GM23338 (cell line): Measurements from ENCODE around the gene HSPA1B. TPM values are rescaled to one million over a fixed set of nuclear protein-coding genes. Genes with fewer than 3 reads are reported as not detected.

ENCODE experiments used
- ATAC-seq: fragments of 200-7000 bp; cut with Tn5 transposase; 3 replicates; pipeline ENCODE4 v1.9.1; 2020
- DNase-seq: peaks from one replicate; pipeline ENCODE4 v3.0.0-alpha.2; 2015; ENCODE audit warnings: low spot score
- H2AFZ ChIP-seq: fragments of 200-600 bp; sonication (generic); 2 replicates; pipeline ENCODE4 v1.8.0; 2016; ENCODE audit warnings: antibody characterized with exemption, mild to moderate bottlenecking, moderate library complexity
- H3F3A ChIP-seq: fragments of 200-600 bp; sonication (generic); replicated peaks from 2 replicates; pipeline ENCODE4 v1.8.0; 2017; ENCODE audit warnings: antibody characterized with exemption, mixed run types, low read depth
- H3K27ac ChIP-seq: fragments of 200-600 bp; sonication (generic); 2 replicates; pipeline ENCODE4 v1.6.1; 2016; ENCODE audit warnings: low read depth
- H3K27me3 ChIP-seq: fragments of 200-600 bp; sonication (generic); 2 replicates; pipeline ENCODE4 v1.8.0; 2016; ENCODE audit warnings: mild to moderate bottlenecking, mixed run types, moderate library complexity; ENCODE audit not compliant: insufficient read depth
- H3K36me3 ChIP-seq: fragments of 200-600 bp; sonication (generic); 2 replicates; pipeline ENCODE4 v1.8.0; 2016; ENCODE audit warnings: mild to moderate bottlenecking; ENCODE audit not compliant: insufficient read depth
- H3K4me1 ChIP-seq: fragments of 200-600 bp; sonication (generic); 2 replicates; pipeline ENCODE4 v1.8.0; 2016; ENCODE audit warnings: mild to moderate bottlenecking, moderate library complexity; ENCODE audit not compliant: insufficient read depth
- H3K4me2 ChIP-seq: fragments of 200-600 bp; sonication (generic); 2 replicates; pipeline ENCODE4 v1.7.1; 2017; ENCODE audit warnings: mixed run types
- H3K4me3 ChIP-seq: fragments of 200-600 bp; sonication (generic); 2 replicates; pipeline ENCODE4 v1.6.1; 2016; ENCODE audit warnings: mixed run types
- H3K79me2 ChIP-seq: fragments of 200-600 bp; sonication (generic); replicated peaks from 2 replicates; pipeline ENCODE4 v1.8.0; 2017; ENCODE audit warnings: mild to moderate bottlenecking; ENCODE audit not compliant: insufficient read depth
- H3K9me2 ChIP-seq: fragments of 200-600 bp; sonication (generic); 2 replicates; pipeline ENCODE4 v1.8.0; 2017; ENCODE audit not compliant: insufficient read depth
- H4K20me1 ChIP-seq: fragments of 200-600 bp; sonication (generic); replicated peaks from 2 replicates; pipeline ENCODE4 v1.8.0; 2017; ENCODE audit warnings: mild to moderate bottlenecking; ENCODE audit not compliant: insufficient read depth
- H3K27ac Mint-ChIP-seq: 2 replicates; pipeline ENCODE4 v1.8.0; 2020; ENCODE audit warnings: inconsistent platforms, mild to moderate bottlenecking, moderate library complexity, mixed read lengths
- H3K27me3 Mint-ChIP-seq: 3 replicates; pipeline ENCODE4 v1.8.0; 2022; ENCODE audit warnings: low read depth, mild to moderate bottlenecking, moderate library complexity, mixed read lengths, inconsistent platforms; ENCODE audit not compliant: insufficient read depth, poor library complexity
- H3K36me3 Mint-ChIP-seq: 3 replicates; pipeline ENCODE4 v1.8.0; 2021; ENCODE audit warnings: low read depth, mild to moderate bottlenecking, inconsistent platforms, moderate library complexity, mixed read lengths
- H3K4me1 Mint-ChIP-seq: 3 replicates; pipeline ENCODE4 v1.8.0; 2020; ENCODE audit warnings: mild to moderate bottlenecking, inconsistent platforms, mixed read lengths
- H3K4me3 Mint-ChIP-seq: 3 replicates; pipeline ENCODE4 v1.8.0; 2021; ENCODE audit warnings: moderate library complexity, mild to moderate bottlenecking, inconsistent platforms, mixed read lengths
- H3K9me3 Mint-ChIP-seq: 3 replicates; pipeline ENCODE4 v1.8.0; 2020; ENCODE audit warnings: moderate library complexity, mild to moderate bottlenecking, inconsistent platforms, mixed read lengths
- CREB1 ChIP-seq: fragments of 250-450 bp; sonication (Bioruptor Pico); IDR thresholded peaks from 2 replicates; pipeline ENCODE4 v1.5.0; 2020; ENCODE audit warnings: low read depth, mild to moderate bottlenecking, moderate library complexity
- CTCF ChIP-seq, 2 experiments: fragments of 200-600 bp in 1 of 2; sonication (generic) in 1 of 2; conservative IDR thresholded peaks; 2 replicates each; pipeline versions ENCODE4 v1.5.1 to v1.6.1; 2016 to 2017; ENCODE audit warnings: antibody characterized with exemption in 2 of 2, low read depth in 2 of 2, mild to moderate bottlenecking in 2 of 2, moderate library complexity in 1 of 2
- ETS1 ChIP-seq: IDR thresholded peaks from 2 replicates; pipeline ENCODE4 v1.6.1; 2016; ENCODE audit warnings: antibody characterized with exemption
- EZH2 ChIP-seq: fragments of 200-600 bp; sonication (generic); IDR thresholded peaks from one replicate; pipeline ENCODE4 v1.8.0; 2017; ENCODE audit warnings: antibody characterized with exemption, mild to moderate bottlenecking, low read depth; ENCODE audit not compliant: unreplicated experiment
- EZH2phosphoT487 ChIP-seq: fragments of 200-600 bp; sonication (generic); IDR thresholded peaks from one replicate; pipeline ENCODE4 v1.8.1; 2018; ENCODE audit warnings: antibody characterized with exemption; ENCODE audit not compliant: unreplicated experiment
- JUNB ChIP-seq: IDR thresholded peaks from one replicate; pipeline ENCODE4 v1.6.1; 2016; ENCODE audit warnings: antibody characterized with exemption; ENCODE audit not compliant: unreplicated experiment
- NANOG ChIP-seq: IDR thresholded peaks from 2 replicates; pipeline ENCODE4 v1.6.1; 2016; ENCODE audit warnings: antibody characterized with exemption, borderline replicate concordance
- POLR2AphosphoS5 ChIP-seq: IDR thresholded peaks from 2 replicates; pipeline ENCODE4 v1.6.1; 2016; ENCODE audit warnings: antibody characterized with exemption, low read depth
- STAT1 ChIP-seq: IDR thresholded peaks from one replicate; pipeline ENCODE4 v1.6.1; 2016; ENCODE audit warnings: antibody characterized with exemption; ENCODE audit not compliant: unreplicated experiment
- ZNF114 ChIP-seq: fragments of 250-450 bp; sonication (Bioruptor Pico); IDR thresholded peaks from 2 replicates; pipeline ENCODE4 v1.5.0; 2020; ENCODE audit warnings: mild to moderate bottlenecking, moderate library complexity
- ZNF331 ChIP-seq: fragments of 250-450 bp; sonication (Bioruptor Pico); IDR thresholded peaks from 2 replicates; pipeline ENCODE4 v1.5.0; 2020; ENCODE audit warnings: low read depth, mild to moderate bottlenecking, moderate library complexity
- polyA plus RNA-seq: library from polyadenylated mRNA; unstranded; fragments of >200 nt; fragmentation: Nextera tagmentation; extraction: Ambion mirVana; gene quantifications from 2 replicates; pipeline ENCODE4 v1.2.1, GENCODE V29; 2016
- total RNA-seq: library from RNA; depleted of rRNA; stranded (reverse); fragments of >200 nt; shearing (Covaris generic); gene quantifications from 2 replicates; pipeline ENCODE4 v1.2.3, GENCODE V29; 2014
- TF ChIP-seq, protein P1 (sequence below): fragments of 250-450 bp; sonication (Bioruptor Pico); IDR thresholded peaks from 2 replicates; pipeline ENCODE4 v1.5.0; 2020; ENCODE audit warnings: mild to moderate bottlenecking, moderate library complexity
- TF ChIP-seq, protein P2 (sequence below): IDR thresholded peaks from one replicate; pipeline ENCODE4 v1.6.1; 2018; ENCODE audit warnings: antibody characterized with exemption; ENCODE audit not compliant: unreplicated experiment

Gene HSPA1B
- total and polyA plus RNA-seq, 2 experiments from 2014 or later: 31.7 to 113 TPM

- H3K27me3 ChIP-seq: no peaks in the 10 kb centered on the region
- Mint-ChIP-seq H3K36me3 (peaks cover 15% of the 10 kb centered on the region), H3K9me3 (no peaks in the 10 kb centered on the region), H3K27me3 (peaks cover 5% of the 10 kb centered on the region), H3K4me1 (peaks cover 12% of the 10 kb centered on the region), H3K27ac (no peak overlapping the region), H3K4me3 (no peak overlapping the region)
- H3K36me3 ChIP-seq: peaks cover 2% of the 10 kb centered on the region; the same call in 1 of the 2 replicates
- no peak overlapping the region for H3K4me2 ChIP-seq
- DNase-seq: no peak
- no peak overlapping the region for H2AFZ ChIP-seq
- no peak overlapping the region for H3K4me3 ChIP-seq
- H3K4me1 ChIP-seq: peaks cover 10% of the 10 kb centered on the region; the same call in 1 of the 2 replicates
- H3K79me2 ChIP-seq: no peaks in the 10 kb centered on the region
- no peak overlapping the region for H3K27ac ChIP-seq
- TF ChIP-seq NANOG (no peak), CTCF (conservative IDR thresholded peaks at IDR 0.05; ENCODE audit: low read depth in 2 of 2) (no peak), EZH2 (no peak), POLR2AphosphoS5 (no peak), ZNF331 (CRISPR knock-in tag) (no peak), STAT1 (no peak), JUNB (no peak), ZNF114 (CRISPR knock-in tag) (no peak), CREB1 (no peak), ETS1 (no peak), EZH2phosphoT487 (no peak)
- TF ChIP-seq, protein P1, sequence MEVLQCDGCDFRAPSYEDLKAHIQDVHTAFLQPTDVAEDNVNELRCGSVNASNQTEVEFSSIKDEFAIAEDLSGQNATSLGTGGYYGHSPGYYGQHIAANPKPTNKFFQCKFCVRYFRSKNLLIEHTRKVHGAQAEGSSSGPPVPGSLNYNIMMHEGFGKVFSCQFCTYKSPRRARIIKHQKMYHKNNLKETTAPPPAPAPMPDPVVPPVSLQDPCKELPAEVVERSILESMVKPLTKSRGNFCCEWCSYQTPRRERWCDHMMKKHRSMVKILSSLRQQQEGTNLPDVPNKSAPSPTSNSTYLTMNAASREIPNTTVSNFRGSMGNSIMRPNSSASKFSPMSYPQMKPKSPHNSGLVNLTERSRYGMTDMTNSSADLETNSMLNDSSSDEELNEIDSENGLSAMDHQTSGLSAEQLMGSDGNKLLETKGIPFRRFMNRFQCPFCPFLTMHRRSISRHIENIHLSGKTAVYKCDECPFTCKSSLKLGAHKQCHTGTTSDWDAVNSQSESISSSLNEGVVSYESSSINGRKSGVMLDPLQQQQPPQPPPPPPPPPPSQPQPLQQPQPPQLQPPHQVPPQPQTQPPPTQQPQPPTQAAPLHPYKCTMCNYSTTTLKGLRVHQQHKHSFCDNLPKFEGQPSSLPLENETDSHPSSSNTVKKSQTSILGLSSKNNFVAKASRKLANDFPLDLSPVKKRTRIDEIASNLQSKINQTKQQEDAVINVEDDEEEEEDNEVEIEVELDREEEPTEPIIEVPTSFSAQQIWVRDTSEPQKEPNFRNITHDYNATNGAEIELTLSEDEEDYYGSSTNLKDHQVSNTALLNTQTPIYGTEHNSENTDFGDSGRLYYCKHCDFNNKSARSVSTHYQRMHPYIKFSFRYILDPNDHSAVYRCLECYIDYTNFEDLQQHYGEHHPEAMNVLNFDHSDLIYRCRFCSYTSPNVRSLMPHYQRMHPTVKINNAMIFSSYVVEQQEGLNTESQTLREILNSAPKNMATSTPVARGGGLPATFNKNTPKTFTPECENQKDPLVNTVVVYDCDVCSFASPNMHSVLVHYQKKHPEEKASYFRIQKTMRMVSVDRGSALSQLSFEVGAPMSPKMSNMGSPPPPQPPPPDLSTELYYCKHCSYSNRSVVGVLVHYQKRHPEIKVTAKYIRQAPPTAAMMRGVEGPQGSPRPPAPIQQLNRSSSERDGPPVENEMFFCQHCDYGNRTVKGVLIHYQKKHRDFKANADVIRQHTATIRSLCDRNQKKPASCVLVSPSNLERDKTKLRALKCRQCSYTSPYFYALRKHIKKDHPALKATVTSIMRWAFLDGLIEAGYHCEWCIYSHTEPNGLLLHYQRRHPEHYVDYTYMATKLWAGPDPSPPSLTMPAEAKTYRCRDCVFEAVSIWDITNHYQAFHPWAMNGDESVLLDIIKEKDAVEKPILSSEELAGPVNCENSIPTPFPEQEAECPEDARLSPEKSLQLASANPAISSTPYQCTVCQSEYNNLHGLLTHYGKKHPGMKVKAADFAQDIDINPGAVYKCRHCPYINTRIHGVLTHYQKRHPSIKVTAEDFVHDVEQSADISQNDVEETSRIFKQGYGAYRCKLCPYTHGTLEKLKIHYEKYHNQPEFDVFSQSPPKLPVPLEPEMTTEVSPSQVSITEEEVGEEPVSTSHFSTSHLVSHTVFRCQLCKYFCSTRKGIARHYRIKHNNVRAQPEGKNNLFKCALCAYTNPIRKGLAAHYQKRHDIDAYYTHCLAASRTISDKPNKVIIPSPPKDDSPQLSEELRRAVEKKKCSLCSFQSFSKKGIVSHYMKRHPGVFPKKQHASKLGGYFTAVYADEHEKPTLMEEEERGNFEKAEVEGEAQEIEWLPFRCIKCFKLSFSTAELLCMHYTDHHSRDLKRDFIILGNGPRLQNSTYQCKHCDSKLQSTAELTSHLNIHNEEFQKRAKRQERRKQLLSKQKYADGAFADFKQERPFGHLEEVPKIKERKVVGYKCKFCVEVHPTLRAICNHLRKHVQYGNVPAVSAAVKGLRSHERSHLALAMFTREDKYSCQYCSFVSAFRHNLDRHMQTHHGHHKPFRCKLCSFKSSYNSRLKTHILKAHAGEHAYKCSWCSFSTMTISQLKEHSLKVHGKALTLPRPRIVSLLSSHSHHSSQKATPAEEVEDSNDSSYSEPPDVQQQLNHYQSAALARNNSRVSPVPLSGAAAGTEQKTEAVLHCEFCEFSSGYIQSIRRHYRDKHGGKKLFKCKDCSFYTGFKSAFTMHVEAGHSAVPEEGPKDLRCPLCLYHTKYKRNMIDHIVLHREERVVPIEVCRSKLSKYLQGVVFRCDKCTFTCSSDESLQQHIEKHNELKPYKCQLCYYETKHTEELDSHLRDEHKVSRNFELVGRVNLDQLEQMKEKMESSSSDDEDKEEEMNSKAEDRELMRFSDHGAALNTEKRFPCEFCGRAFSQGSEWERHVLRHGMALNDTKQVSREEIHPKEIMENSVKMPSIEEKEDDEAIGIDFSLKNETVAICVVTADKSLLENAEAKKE (CRISPR knock-in tag): no peak
- TF ChIP-seq, protein P2, sequence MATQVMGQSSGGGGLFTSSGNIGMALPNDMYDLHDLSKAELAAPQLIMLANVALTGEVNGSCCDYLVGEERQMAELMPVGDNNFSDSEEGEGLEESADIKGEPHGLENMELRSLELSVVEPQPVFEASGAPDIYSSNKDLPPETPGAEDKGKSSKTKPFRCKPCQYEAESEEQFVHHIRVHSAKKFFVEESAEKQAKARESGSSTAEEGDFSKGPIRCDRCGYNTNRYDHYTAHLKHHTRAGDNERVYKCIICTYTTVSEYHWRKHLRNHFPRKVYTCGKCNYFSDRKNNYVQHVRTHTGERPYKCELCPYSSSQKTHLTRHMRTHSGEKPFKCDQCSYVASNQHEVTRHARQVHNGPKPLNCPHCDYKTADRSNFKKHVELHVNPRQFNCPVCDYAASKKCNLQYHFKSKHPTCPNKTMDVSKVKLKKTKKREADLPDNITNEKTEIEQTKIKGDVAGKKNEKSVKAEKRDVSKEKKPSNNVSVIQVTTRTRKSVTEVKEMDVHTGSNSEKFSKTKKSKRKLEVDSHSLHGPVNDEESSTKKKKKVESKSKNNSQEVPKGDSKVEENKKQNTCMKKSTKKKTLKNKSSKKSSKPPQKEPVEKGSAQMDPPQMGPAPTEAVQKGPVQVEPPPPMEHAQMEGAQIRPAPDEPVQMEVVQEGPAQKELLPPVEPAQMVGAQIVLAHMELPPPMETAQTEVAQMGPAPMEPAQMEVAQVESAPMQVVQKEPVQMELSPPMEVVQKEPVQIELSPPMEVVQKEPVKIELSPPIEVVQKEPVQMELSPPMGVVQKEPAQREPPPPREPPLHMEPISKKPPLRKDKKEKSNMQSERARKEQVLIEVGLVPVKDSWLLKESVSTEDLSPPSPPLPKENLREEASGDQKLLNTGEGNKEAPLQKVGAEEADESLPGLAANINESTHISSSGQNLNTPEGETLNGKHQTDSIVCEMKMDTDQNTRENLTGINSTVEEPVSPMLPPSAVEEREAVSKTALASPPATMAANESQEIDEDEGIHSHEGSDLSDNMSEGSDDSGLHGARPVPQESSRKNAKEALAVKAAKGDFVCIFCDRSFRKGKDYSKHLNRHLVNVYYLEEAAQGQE: no peak
- no peaks in the 10 kb centered on the region for H3K9me2 ChIP-seq
- H4K20me1 ChIP-seq: peaks cover 3% of the 10 kb centered on the region; the same call in 1 of the 2 replicates
- H3F3A ChIP-seq: peaks cover 14% of the 10 kb centered on the region
- ATAC-seq: no peak
Observed at GRCh38 chr6:31875877-31876276, 48.3 kb downstream of the HSPA1B start.
